ENCODE results near the gene ADAMTS14.

The ADAMTS14 gene

GRCh38 chr10:70688828-70689227 lies 16.5 kb downstream of the ADAMTS14 start:
- no peak overlapping the region for H3K4me3 Mint-ChIP-seq
- H3K27ac Mint-ChIP-seq: no peak overlapping the region
- H3K4me1 Mint-ChIP-seq (ENCODE audit: low read depth): no peaks in the 10 kb centered on the region
- DNase-seq: no peak
- no peaks in the 10 kb centered on the region for H3K27me3 Mint-ChIP-seq
- H3K9me3 Mint-ChIP-seq: no peaks in the 10 kb centered on the region
- no peaks in the 10 kb centered on the region for H3K36me3 Mint-ChIP-seq (ENCODE audit: low read depth)

GRCh38 chr10:70689661-70690060 lies 17.4 kb downstream of the ADAMTS14 start:
- Mint-ChIP-seq H3K27me3 (no peaks in the 10 kb centered on the region), H3K9me3 (no peaks in the 10 kb centered on the region), H3K36me3 (ENCODE audit: low read depth) (no peaks in the 10 kb centered on the region), H3K27ac (no peak overlapping the region), H3K4me3 (no peak overlapping the region), H3K4me1 (ENCODE audit: low read depth) (no peaks in the 10 kb centered on the region)
- no peak for DNase-seq

GRCh38 chr10:70690589-70690988 lies 18.3 kb downstream of the ADAMTS14 start:
- Mint-ChIP-seq H3K9me3 (no peaks in the 10 kb centered on the region), H3K27ac (no peak overlapping the region), H3K36me3 (ENCODE audit: low read depth) (no peaks in the 10 kb centered on the region), H3K4me1 (ENCODE audit: low read depth) (no peaks in the 10 kb centered on the region), H3K27me3 (no peaks in the 10 kb centered on the region), H3K4me3 (no peak overlapping the region)
- DNase-seq: no peak

GRCh38 chr10:70691611-70692010 lies 19.3 kb downstream of the ADAMTS14 start:
- no peak overlapping the region for H3K4me3 Mint-ChIP-seq
- no peaks in the 10 kb centered on the region for H3K27me3 Mint-ChIP-seq
- DNase-seq: no peak
- no peaks in the 10 kb centered on the region for H3K4me1 Mint-ChIP-seq (ENCODE audit: low read depth)
- H3K9me3 Mint-ChIP-seq: no peaks in the 10 kb centered on the region
- H3K36me3 Mint-ChIP-seq (ENCODE audit: low read depth): no peaks in the 10 kb centered on the region
- H3K27ac Mint-ChIP-seq: no peak overlapping the region

- Mint-ChIP-seq H3K36me3 (ENCODE audit: low read depth) (no peaks in the 10 kb centered on the region), H3K4me3 (no peak overlapping the region), H3K4me1 (ENCODE audit: low read depth) (no peaks in the 10 kb centered on the region), H3K9me3 (no peaks in the 10 kb centered on the region), H3K27me3 (no peaks in the 10 kb centered on the region), H3K27ac (no peak overlapping the region)
- DNase-seq: no peak
These were observed 19.8 kb downstream of the ADAMTS14 start for GRCh38 chr10:70692043-70692603.

GRCh38 chr10:70693619-70694335 lies 21.5 kb downstream of the ADAMTS14 start:
- Mint-ChIP-seq H3K36me3 (ENCODE audit: low read depth) (no peaks in the 10 kb centered on the region), H3K4me1 (ENCODE audit: low read depth) (no peaks in the 10 kb centered on the region), H3K27me3 (no peaks in the 10 kb centered on the region), H3K4me3 (no peak overlapping the region), H3K9me3 (no peaks in the 10 kb centered on the region), H3K27ac (no peak overlapping the region)
- no peak for DNase-seq

DNA sequence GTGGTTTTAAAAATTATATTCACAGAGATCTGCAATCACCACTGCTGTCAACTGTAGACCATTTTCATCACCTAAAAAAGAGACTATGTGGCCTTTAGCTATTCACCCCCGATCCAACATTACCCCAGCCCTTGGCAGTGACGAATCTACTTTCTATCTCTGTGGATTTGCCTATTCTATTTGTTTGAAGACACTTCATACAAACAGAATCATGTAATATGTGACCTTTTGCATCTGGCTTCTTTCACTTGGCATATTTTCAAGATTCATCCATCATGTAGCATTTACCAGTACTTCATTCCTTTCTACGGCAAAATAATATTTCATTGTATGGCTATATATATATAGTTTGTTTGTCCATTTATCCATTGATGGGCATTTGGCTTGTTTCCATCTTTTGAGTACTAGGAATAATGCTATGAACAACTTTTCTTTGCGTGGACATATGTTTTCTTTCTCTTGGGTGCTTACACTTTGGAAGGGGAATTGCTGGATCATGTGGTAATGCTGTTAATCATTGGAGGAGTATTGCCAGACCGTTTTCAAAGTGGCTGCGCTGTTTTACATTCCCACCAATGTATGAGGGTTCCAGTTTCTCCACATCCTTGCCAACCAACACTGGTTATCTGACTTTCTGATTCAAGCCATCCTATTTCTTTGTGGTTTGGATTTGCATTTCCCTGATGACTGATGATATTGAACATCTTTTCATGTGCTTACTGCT lies 22.3 kb downstream of the ADAMTS14 start:
- Mint-ChIP-seq H3K9me3 (no peaks in the 10 kb centered on the region), H3K27me3 (no peaks in the 10 kb centered on the region), H3K4me1 (ENCODE audit: low read depth) (no peaks in the 10 kb centered on the region), H3K27ac (no peak overlapping the region), H3K4me3 (no peak overlapping the region), H3K36me3 (ENCODE audit: low read depth) (no peaks in the 10 kb centered on the region)
- DNase-seq: no peak

DNA sequence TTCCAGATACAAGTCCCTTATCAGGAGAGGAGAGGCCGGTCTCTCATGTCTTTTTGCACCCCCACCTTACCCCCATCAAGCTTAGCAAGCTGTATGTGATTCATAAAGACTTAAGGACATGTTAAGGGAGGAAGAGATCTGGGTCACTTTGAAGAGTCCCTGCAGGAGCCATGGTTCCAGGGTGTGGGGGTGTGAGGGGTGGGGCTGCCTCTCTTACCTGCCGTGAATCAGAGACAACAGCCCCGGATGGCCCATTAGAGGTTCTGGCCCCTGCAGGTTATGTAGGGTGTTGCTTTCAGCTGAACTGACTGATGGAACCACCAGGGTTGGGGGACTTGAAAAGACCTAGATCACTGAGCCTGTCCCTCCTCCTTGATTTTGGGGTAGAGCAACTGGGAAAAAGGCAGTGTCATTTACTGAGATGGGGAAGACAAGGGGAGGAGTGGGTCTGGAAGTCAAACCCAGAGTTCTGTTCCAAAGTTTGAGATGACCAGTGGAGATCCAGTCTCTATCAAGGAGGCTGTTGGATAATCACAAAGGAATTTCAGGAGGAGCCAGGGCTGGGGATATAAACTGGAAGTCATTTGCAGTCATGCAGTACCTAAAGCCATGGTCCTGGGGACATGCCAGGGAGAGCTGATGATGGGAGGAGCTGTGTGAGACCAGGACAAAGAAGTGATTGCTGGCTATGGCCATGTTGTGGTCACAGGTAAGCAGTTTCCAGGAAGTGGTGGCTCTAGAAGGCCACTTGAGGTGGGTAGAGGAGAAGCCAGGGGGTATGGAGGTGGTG lies 23.1 kb downstream of the ADAMTS14 start:
- Mint-ChIP-seq H3K4me3 (no peak overlapping the region), H3K27ac (no peak overlapping the region), H3K9me3 (no peaks in the 10 kb centered on the region), H3K27me3 (no peaks in the 10 kb centered on the region), H3K36me3 (ENCODE audit: low read depth) (no peaks in the 10 kb centered on the region), H3K4me1 (ENCODE audit: low read depth) (no peaks in the 10 kb centered on the region)
- no peak for DNase-seq

GRCh38 chr10:70698211-70698610 lies 25.9 kb downstream of the ADAMTS14 start:
- Mint-ChIP-seq H3K27me3 (no peaks in the 10 kb centered on the region), H3K4me1 (ENCODE audit: low read depth) (no peaks in the 10 kb centered on the region), H3K27ac (no peak overlapping the region)

DNA sequence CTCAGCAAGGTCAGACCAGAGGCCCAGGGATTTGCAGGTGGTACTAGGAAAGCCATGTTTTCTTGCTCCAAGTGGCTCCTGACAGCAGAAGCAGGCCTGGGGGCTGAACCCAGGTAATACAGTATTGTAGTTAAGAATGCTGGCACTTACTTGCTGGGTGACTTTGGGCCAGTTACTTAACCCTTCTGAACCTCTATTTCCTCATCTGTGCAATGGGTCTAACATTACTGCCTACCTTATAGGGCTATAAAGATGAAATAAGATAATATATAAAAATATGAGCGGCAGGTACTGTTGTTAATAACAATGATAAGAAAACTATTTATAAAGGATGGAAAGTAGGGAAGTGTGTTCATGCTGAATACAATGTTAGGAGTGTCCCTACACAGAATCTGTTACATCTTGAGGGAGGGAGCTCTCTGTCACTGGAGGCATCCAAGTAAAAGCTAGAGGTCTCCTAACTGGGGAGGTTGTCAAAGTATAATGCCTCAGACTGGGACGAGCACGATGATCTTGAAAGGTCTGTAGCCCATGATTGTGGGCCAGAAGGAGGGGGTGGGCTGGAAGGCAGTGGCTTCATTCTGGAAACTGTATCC lies 26.9 kb downstream of the ADAMTS14 start:
- Mint-ChIP-seq H3K4me1 (ENCODE audit: low read depth) (no peaks in the 10 kb centered on the region), H3K4me3 (no peak overlapping the region), H3K27me3 (no peaks in the 10 kb centered on the region), H3K27ac (no peak overlapping the region), H3K36me3 (ENCODE audit: low read depth) (no peaks in the 10 kb centered on the region), H3K9me3 (no peaks in the 10 kb centered on the region)
- DNase-seq: no peak

More at GRCh38 chr10:70698211-70698610, 25.9 kb downstream of the ADAMTS14 start:
- no peaks in the 10 kb centered on the region for H3K36me3 Mint-ChIP-seq (ENCODE audit: low read depth)
- no peaks in the 10 kb centered on the region for H3K9me3 Mint-ChIP-seq
- no peak overlapping the region for H3K4me3 Mint-ChIP-seq
- DNase-seq: no peak

DNA sequence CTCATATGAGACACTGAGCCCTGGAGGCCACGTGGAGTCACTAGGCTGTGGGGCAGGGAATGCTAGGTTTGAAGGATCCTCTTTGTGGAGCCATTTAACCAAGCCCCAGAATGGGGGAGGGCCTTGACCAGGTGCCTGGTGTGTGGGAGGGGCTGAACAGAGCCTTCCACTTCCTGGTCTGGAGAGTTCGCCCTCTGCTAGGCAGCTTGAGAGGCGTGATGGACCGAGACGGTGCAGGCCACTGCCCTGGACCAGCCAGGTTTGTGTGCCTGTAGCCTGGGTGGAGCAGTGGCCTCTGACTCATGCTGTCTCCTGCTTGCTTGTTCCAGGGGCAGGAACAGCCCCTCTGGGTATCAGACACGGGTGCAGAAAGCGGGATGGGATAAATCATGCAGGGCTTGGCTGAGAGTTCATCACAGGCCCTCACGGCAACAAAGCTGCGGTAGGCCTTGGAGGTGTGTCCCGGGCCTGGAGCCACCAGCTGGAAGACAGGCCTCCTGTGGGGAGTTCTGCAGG lies 27.4 kb downstream of the ADAMTS14 start:
- Mint-ChIP-seq H3K4me1 (ENCODE audit: low read depth) (no peaks in the 10 kb centered on the region), H3K9me3 (no peaks in the 10 kb centered on the region), H3K27ac (no peak overlapping the region), H3K36me3 (ENCODE audit: low read depth) (no peaks in the 10 kb centered on the region), H3K27me3 (no peaks in the 10 kb centered on the region), H3K4me3 (no peak overlapping the region)
- no peak for DNase-seq

- H3K27me3 Mint-ChIP-seq: no peaks in the 10 kb centered on the region
- no peaks in the 10 kb centered on the region for H3K9me3 Mint-ChIP-seq
- no peak overlapping the region for H3K27ac Mint-ChIP-seq
- no peaks in the 10 kb centered on the region for H3K4me1 Mint-ChIP-seq (ENCODE audit: low read depth)
- no peak for DNase-seq
- H3K4me3 Mint-ChIP-seq: no peak overlapping the region
- no peaks in the 10 kb centered on the region for H3K36me3 Mint-ChIP-seq (ENCODE audit: low read depth)
These were observed 30.0 kb downstream of the ADAMTS14 start for GRCh38 chr10:70702190-70702763.

- Mint-ChIP-seq H3K27ac (no peak overlapping the region), H3K4me1 (ENCODE audit: low read depth) (no peaks in the 10 kb centered on the region), H3K27me3 (no peaks in the 10 kb centered on the region), H3K9me3 (no peaks in the 10 kb centered on the region), H3K36me3 (ENCODE audit: low read depth) (no peaks in the 10 kb centered on the region), H3K4me3 (no peak overlapping the region)
- DNase-seq: no peak
These were observed 31.9 kb downstream of the ADAMTS14 start for GRCh38 chr10:70704211-70704610.
